Measurements from ENCODE around the gene PIP5K1C. TPM values are rescaled to one million over a fixed set of nuclear protein-coding genes. Genes with fewer than 3 reads are reported as not detected.

The PIP5K1C gene
- total RNA-seq, 1 experiment from 2014 or later, result 26.9 TPM

- no peaks in the 10 kb centered on the region for H3K79me2 ChIP-seq (ENCODE audit: insufficient read depth, low read length)
- peaks cover 9% of the 10 kb centered on the region in 2 experiments; a peak in 3 of 4 replicates for H3K36me3 ChIP-seq (ENCODE audit: control insufficient read depth in 1 of 2, insufficient read depth in 2 of 2, low read length in 2 of 2)
- H3K9ac ChIP-seq (ENCODE audit: low read length), result no peak overlapping the region
- no peaks in the 10 kb centered on the region for H3K9me3 ChIP-seq (ENCODE audit: control insufficient read depth in 1 of 2, insufficient read depth in 1 of 2, low read depth in 1 of 2, low read length in 2 of 2)
- TF ChIP-seq RAD21 (IDR thresholded peaks at IDR 0.05; ENCODE audit: low read depth) (no peak), CEBPB (IDR thresholded peaks at IDR 0.05; ENCODE audit: low read depth) (no peak), POLR2A (IDR thresholded peaks at IDR 0.05; ENCODE audit: borderline replicate concordance, extremely low read depth, insufficient read depth, insufficient read length) (no peak), MAX (IDR thresholded peaks at IDR 0.05) (no peak), ELF1 (IDR thresholded peaks at IDR 0.05; ENCODE audit: borderline replicate concordance, low read depth) (no peak), TCF7L2 (IDR thresholded peaks at IDR 0.05; ENCODE audit: borderline replicate concordance, extremely low read depth, insufficient read depth, insufficient read length) (no peak), ZNF274 (IDR thresholded peaks at IDR 0.05; ENCODE audit: low read depth, low read length) (no peak), SP1 (IDR thresholded peaks at IDR 0.05; ENCODE audit: low read depth) (no peak), JUND (IDR thresholded peaks at IDR 0.05) (no peak), REST (IDR thresholded peaks at IDR 0.05; ENCODE audit: low read depth) (no peak), EGR1 (IDR thresholded peaks at IDR 0.05; ENCODE audit: low read depth) (no peak), EZH2phosphoT487 (IDR thresholded peaks at IDR 0.05; ENCODE audit: borderline replicate concordance) (no peak), CBX3 (IDR thresholded peaks at IDR 0.05; ENCODE audit: low read depth) (no peak), ZBTB33 (IDR thresholded peaks at IDR 0.05; ENCODE audit: extremely low read depth, insufficient replicate concordance, low read length) (no peak), ATF3 (IDR thresholded peaks at IDR 0.05) (no peak)
- DNase-seq (ENCODE audit: low read depth, low spot score) (no peak), ATAC-seq (no peak)
- H3K27ac ChIP-seq (ENCODE audit: low read depth, low read length), result no peak overlapping the region
- no peak overlapping the region for H3K4me3 ChIP-seq (replicated peaks in 1 of 2; ENCODE audit: low read depth in 1 of 2, low read length in 2 of 2)
- no peaks in the 10 kb centered on the region for H4K20me1 ChIP-seq (ENCODE audit: insufficient read depth)
- intact Hi-C loops (cut with micrococcal nuclease), result no loop called here
- no peaks in the 10 kb centered on the region for H3K27me3 ChIP-seq (ENCODE audit: insufficient read depth, low read length)
- ChIA-PET RAD21 (ENCODE audit: low non-redundant PET in 1 of 2, low total read pairs in 2 of 2, uncharacterized antibody in 2 of 2, unreplicated experiment in 2 of 2) (no interaction called here), CTCF (no interaction called here), POLR2A (no interaction called here)
- H2AFZ ChIP-seq (ENCODE audit: low read depth, low read length, poor library complexity, severe bottlenecking), result no peak overlapping the region
- H3K9me2 ChIP-seq (ENCODE audit: insufficient read depth), result no peaks in the 10 kb centered on the region
- H3K4me2 ChIP-seq (ENCODE audit: low read length), result no peak overlapping the region
- BruUV-seq (replicated peaks), result no TSS peak
- peaks cover 0 to 8% of the 10 kb centered on the region in 2 experiments; a peak in 1 of 4 replicates for H3K4me1 ChIP-seq (ENCODE audit: control insufficient read depth in 1 of 2, insufficient read depth in 2 of 2, low read length in 2 of 2)
Observed at GRCh38 chr19:3663838-3664237, 36.4 kb downstream of the PIP5K1C start.
